GM10847 (cell line): ENCODE measurements around the gene TNNT1.

Source experiments
- POLR2A ChIP-seq: IDR thresholded peaks from 2 replicates; pipeline ENCODE4 v1.6.1; 2011; ENCODE audit not compliant: insufficient read length; ENCODE audit errors: extremely low read depth

Gene TNNT1

GRCh38 chr19:55109527-55110291, 39.3 kb downstream of the TNNT1 start:
- TF ChIP-seq POLR2A, result no peak

- TF ChIP-seq POLR2A, result no peak
These were observed 42.4 kb downstream of the TNNT1 start for GRCh38 chr19:55106591-55106990.

GRCh38 chr19:55105237-55105636, 43.8 kb downstream of the TNNT1 start:
- TF ChIP-seq POLR2A, result no peak

- TF ChIP-seq POLR2A, result no peak
These were observed 45.8 kb downstream of the TNNT1 start for GRCh38 chr19:55103190-55103589.

GRCh38 chr19:55101261-55101660, 47.7 kb downstream of the TNNT1 start:
- no peak for TF ChIP-seq POLR2A

DNA sequence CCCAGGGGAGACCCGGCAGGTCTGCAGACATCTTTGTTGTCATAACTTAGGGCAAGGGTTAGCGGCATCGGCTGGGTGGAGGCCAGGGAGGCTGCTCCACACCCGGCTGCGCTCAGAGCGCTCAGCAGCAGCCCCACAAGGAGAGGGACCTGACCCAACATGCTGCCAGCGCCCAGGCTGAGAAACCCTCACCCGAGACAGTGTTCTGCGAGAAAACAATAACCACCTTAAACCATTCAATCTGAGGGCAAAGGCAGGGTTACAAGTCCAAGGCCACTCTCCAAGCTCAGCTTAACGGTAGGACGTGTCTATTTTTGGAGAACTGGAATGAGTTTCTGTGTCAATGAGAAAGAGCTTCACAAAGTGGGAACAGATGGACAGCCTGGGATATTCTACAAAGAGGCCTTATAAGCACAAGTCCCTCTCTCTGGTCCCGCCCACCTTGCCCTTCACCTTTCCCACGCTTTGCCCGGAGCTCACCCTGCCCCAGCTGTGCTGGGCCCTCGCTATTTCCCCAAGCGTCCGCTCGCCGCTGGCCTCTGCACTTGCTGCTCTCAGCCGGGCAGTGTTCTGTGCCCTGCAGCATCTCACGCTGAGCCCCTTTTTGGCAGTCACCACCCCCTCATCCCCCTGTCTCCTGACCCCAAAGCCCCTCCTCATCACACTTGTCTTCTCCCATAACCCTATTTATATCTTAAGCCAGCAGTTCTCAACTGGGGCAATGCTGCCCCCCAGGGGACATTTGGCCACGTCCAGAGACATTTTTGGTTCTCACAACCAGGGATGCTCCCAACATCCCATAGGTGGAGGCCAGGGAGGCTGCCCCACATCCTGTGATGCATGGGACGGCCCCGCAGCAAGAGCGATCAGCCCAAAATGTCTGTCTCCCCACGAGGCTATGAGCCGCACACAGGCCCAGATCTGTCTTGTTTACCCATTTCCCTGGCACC, 49.2 kb downstream of the TNNT1 start:
- TF ChIP-seq POLR2A, result no peak

- TF ChIP-seq POLR2A, result no peak
These were observed 50.1 kb downstream of the TNNT1 start for GRCh38 chr19:55098716-55099556.

DNA sequence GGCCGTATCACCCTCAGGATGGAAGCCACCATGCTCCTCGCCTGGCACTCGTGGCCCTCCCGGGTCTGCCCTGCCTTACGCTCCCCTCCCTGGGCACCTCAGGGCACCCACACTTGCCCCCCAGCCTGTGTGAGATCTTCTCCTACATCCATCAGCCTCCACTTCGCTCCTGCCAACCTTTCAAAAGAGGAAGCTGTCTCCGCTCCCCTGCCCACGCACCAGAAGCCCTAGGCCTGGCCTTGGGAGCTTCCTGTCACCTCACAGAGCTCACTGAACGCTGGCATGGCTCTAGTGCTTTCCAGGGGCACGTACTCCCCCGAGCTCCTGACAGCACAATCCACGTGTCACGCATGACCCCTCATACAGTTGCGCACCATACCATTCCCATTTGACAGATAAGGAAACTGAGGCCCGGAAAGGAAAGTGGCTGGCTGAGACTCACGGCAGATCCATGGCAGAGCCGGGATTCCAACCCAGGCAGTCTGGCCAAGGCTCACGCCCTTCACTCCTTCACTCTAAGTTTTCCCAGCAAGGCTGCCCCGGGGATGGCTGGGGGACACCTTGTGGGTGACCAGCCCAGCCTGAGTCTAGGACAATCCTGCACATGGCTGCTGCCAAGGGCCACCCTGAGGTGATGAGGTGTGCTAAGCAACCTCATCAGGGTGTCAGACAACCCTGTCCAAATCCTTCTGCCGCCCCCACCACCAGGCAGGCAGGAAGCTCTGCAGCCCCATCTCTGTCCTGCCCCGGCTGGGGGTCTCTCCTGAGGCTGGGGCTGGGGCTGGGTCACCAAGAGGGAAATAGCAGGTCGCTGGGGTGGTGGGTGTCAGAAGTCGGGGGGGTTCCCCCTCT, 50.9 kb downstream of the TNNT1 start:
- TF ChIP-seq POLR2A, result no peak

DNA sequence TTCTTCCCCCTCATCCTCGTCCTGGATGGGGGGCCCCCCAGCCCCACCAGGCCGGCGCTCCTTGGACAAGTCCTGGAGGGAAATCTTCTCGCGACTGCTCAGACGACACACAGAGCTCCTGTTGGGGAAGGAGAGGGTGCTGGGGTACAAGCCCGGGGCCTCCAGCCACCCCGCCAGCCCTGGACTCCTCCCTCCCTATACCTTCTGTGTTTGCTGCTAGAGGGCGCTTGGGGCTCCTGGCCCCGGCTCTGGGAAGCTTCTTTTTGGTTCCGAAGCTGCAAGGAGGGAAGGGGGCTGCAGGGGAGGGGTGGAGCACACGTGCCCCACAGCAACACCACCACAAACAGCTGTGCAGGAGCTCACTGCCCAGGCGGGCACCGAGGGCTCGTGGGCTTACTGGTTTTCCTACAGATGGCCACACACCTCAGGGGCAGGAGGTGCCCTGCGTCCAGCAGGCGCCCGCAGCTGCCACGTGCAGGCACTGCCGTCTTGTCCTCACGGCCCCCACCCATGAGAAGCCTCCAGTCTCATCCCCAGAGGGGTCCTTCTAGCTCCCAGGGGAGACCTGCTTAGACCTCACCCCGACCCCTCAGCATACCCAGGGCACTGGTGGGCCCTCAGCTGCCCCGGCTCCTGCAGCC, 52.8 kb downstream of the TNNT1 start:
- TF ChIP-seq POLR2A, result no peak

- no peak for TF ChIP-seq POLR2A
These were observed 53.5 kb downstream of the TNNT1 start for GRCh38 chr19:55095260-55096060.

DNA sequence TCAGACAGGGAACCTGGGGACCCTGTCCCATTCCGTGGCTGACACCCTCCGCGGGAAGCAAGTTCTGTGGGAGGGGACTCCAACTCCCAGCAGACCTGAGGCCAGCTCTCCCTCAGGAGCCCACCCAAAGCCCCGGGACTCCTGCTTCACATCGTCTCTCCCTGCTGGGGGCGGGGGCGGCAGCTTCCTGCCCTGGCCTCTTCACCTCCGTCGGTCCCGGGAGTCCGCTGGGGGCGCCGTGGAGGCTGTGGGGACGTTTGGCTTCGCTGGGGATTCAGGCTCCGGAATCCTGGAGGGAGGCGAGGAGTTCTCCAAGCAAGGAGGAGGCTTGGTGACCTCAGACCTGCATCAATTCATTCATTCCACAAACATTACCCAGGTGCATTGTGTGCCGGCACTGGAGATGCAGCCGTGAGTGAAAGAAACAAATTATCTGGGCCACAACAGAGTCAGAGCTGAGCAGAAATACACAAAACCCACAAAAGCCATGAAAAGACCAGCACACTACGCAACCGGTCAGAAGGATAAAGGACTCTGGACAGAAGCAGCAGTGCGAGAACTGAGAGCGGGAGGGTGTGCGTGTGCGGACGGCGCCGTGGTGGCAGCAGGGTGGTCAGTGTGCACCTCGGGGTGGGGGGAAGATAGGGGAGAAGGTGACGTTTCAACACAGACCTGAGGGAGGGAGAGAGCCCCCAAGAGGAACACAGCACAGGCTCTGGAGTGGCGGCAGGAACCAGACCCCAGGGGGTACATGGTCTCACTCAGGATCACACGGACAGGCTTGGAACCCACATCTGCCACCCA, 54.3 kb downstream of the TNNT1 start:
- TF ChIP-seq POLR2A, result no peak

DNA sequence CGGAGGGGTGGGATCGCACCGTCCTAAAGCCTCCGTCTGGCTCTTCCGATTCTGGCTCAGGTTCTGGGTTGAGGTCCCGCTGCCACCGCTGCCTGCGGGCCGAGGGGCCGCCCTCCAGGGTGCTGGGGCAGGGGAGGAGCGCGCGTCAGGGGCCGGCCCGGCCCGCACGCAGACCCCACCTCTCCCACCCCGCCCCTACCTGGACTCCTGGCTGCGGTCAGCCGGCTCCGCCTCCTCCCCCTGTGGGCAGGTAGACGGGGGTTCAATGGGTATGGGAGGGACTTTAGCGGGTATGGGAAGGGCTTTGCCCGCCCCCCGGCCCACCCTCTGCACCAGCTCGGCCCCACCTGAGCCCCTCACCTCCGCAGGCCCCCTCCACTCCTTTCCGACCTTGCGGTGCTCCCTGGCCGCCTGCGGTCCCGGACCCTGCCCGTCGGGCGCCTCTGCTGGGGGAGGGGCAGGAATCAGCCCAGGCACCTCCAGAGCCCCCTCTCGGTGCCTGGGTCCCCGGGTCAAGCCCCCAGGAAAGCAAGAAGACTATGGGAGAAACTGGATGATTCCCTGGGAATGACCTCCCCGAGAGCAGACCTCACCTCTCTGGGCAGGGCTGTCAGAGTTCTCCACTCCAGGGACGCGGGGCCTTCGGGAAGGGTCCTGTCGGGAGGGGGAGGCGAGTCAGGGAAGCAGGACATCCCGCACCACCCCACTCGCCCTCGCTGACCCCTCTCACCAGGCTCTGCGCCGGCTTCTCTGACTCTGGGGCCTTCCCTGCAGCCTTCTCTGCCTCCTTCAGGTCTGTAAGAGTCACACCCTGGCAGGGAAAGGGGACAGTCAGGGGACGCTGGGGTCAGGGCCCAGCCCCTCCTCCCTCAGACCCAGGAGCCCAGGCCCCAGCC, 56.3 kb downstream of the TNNT1 start:
- TF ChIP-seq POLR2A, result no peak

GRCh38 chr19:55091955-55092354, 57.1 kb downstream of the TNNT1 start:
- TF ChIP-seq POLR2A, result no peak
